Neuronal stem cell (in vitro differentiated cells): ENCODE data around the gene TMCC3.
A peak's percentile ranks its signal among the peaks of the same experiment; 100 is the strongest.

Source experiments
- DNase-seq: peaks from one replicate; pipeline ENCODE4 v3.0.0-alpha.2; 2013; ENCODE audit warnings: low spot score
- H2AFZ ChIP-seq: one replicate; pipeline ENCODE4 v1.6.1; 2013; ENCODE audit warnings: mild to moderate bottlenecking, low read length, inconsistent platforms
- H2AK5ac ChIP-seq: 2 replicates; pipeline ENCODE4 v1.6.1; 2013; ENCODE audit warnings: low read depth, mild to moderate bottlenecking, inconsistent platforms, low read length, moderate library complexity, mixed read lengths
- H2BK120ac ChIP-seq: 2 replicates; pipeline ENCODE4 v1.6.1; 2013; ENCODE audit warnings: low read depth, mild to moderate bottlenecking, inconsistent platforms, low read length, moderate library complexity, mixed read lengths
- H2BK12ac ChIP-seq: one replicate; pipeline ENCODE4 v1.6.1; 2013; ENCODE audit warnings: low read length, inconsistent platforms
- H2BK15ac ChIP-seq: 2 replicates; pipeline ENCODE4 v1.6.1; 2013; ENCODE audit warnings: mild to moderate bottlenecking, low read length, inconsistent platforms, mixed read lengths
- H2BK5ac ChIP-seq: one replicate; pipeline ENCODE4 v1.6.1; 2013; ENCODE audit warnings: inconsistent platforms, mild to moderate bottlenecking, low read length, moderate library complexity
- H3K14ac ChIP-seq: one replicate; pipeline ENCODE4 v1.6.1; 2013; ENCODE audit warnings: low read length, inconsistent platforms
- H3K18ac ChIP-seq: 2 replicates; pipeline ENCODE4 v1.6.1; 2013; ENCODE audit warnings: low read length, inconsistent platforms
- H3K23ac ChIP-seq: 2 replicates; pipeline ENCODE4 v1.6.1; 2013; ENCODE audit warnings: low read depth, mild to moderate bottlenecking, mixed read lengths, low read length, inconsistent platforms; ENCODE audit not compliant: poor library complexity
- H3K27ac ChIP-seq: replicated peaks from 3 replicates; pipeline ENCODE4 v1.5.1; 2013; ENCODE audit warnings: low read length, inconsistent platforms
- H3K27me3 ChIP-seq, 3 experiments: 2 replicates each; pipeline ENCODE4 v1.6.1; 2013; ENCODE audit warnings: low read length in 3 of 3, mild to moderate bottlenecking in 2 of 3, inconsistent platforms in 1 of 3, low read depth in 1 of 3, mixed read lengths in 1 of 3, moderate library complexity in 1 of 3; ENCODE audit not compliant: control insufficient read depth in 3 of 3, insufficient read depth in 3 of 3
- H3K36me3 ChIP-seq, 2 donors: replicated peaks in 1 of 2; 2 replicates each; pipeline ENCODE4 v1.6.1; 2013; ENCODE audit warnings: low read length in 2 of 2; ENCODE audit not compliant: control insufficient read depth in 2 of 2, insufficient read depth in 2 of 2
- H3K4ac ChIP-seq: 2 replicates; pipeline ENCODE4 v1.6.1; 2013; ENCODE audit warnings: inconsistent platforms, mild to moderate bottlenecking, low read length, moderate library complexity
- H3K4me1 ChIP-seq, 2 donors: 1 replicate in 1 of 2; 2 replicates in 1 of 2; pipeline ENCODE4 v1.6.1; 2013; ENCODE audit warnings: low read length in 2 of 2, low read depth in 1 of 2; ENCODE audit not compliant: control insufficient read depth in 2 of 2, insufficient read depth in 1 of 2
- H3K4me2 ChIP-seq: one replicate; pipeline ENCODE4 v1.6.1; 2013; ENCODE audit warnings: mild to moderate bottlenecking, low read length, inconsistent platforms; ENCODE audit not compliant: insufficient read depth, poor library complexity, severe bottlenecking
- H3K4me3 ChIP-seq, 2 donors: 2 replicates each; pipeline ENCODE4 v1.5.1; 2013; ENCODE audit warnings: low read length in 2 of 2, mild to moderate bottlenecking in 2 of 2, inconsistent platforms in 1 of 2, moderate library complexity in 1 of 2
- H3K79me1 ChIP-seq: one replicate; pipeline ENCODE4 v1.6.1; 2013; ENCODE audit warnings: low read depth, mild to moderate bottlenecking, inconsistent platforms, low read length, moderate library complexity
- H3K9ac ChIP-seq: one replicate; pipeline ENCODE4 v1.6.1; 2013; ENCODE audit warnings: mild to moderate bottlenecking, low read depth, low read length, inconsistent platforms; ENCODE audit not compliant: poor library complexity
- H3K9me3 ChIP-seq, 2 donors: replicated peaks in 1 of 2; 2 replicates each; pipeline versions ENCODE3 to v1.6.1; 2013; ENCODE audit warnings: low read length in 2 of 2, mild to moderate bottlenecking in 2 of 2, inconsistent platforms in 1 of 2, low read depth in 1 of 2, mixed read lengths in 1 of 2, moderate library complexity in 1 of 2; ENCODE audit not compliant: control insufficient read depth in 2 of 2, insufficient read depth in 1 of 2
- H4K8ac ChIP-seq: one replicate; pipeline ENCODE4 v1.6.1; 2013; ENCODE audit warnings: low read depth, mild to moderate bottlenecking, inconsistent platforms, low read length, moderate library complexity
- H4K91ac ChIP-seq: one replicate; pipeline ENCODE4 v1.6.1; 2013; ENCODE audit warnings: low read length, low read depth, mild to moderate bottlenecking, inconsistent platforms; ENCODE audit not compliant: poor library complexity
- WGBS, 2 donors: extraction: QIAGEN DNeasy Blood & Tissue Kit; methylation state at CpG; one replicate each; pipeline ENCODE4 v1.1.7; 2013; ENCODE audit warnings: missing lambda C conversion rate in 2 of 2, mixed read lengths in 1 of 2; ENCODE audit not compliant: insufficient read length in 2 of 2, insufficient replicate concordance in 1 of 2; ENCODE audit errors: extremely low coverage in 2 of 2; 5-methylcytosine and 5-hydroxymethylcytosine counted together

Gene TMCC3

GRCh38 chr12:94676922-94677321, 26.6 kb upstream of the TMCC3 start:
- Histone ChIP-seq H2BK12ac (no peak overlapping the region), H3K23ac (no peak overlapping the region), H3K4me2 (no peak overlapping the region), H3K79me1 (no peaks in the 10 kb centered on the region), H3K4me3 (no peak overlapping the region), H2BK120ac (no peak overlapping the region), H3K14ac (no peak overlapping the region), H4K91ac (no peak overlapping the region), H3K27ac (no peak overlapping the region), H3K4me1 (no peaks in the 10 kb centered on the region), H2AK5ac (no peak overlapping the region), H2BK15ac (no peak overlapping the region), H2AFZ (no peak overlapping the region), H3K36me3 (no peaks in the 10 kb centered on the region), H3K9me3 (no peaks in the 10 kb centered on the region), H3K18ac (no peak overlapping the region), H2BK5ac (no peak overlapping the region), H4K8ac (no peak overlapping the region), H3K27me3 (peaks cover 0 to 4% (median 0%) of the 10 kb centered on the region in 3 experiments), H3K4ac (no peak overlapping the region), H3K9ac (no peak overlapping the region)
- no CpG with 5 or more reads among the region's 2 CpGs for WGBS, 2 donors
- no peak for DNase-seq

DNA sequence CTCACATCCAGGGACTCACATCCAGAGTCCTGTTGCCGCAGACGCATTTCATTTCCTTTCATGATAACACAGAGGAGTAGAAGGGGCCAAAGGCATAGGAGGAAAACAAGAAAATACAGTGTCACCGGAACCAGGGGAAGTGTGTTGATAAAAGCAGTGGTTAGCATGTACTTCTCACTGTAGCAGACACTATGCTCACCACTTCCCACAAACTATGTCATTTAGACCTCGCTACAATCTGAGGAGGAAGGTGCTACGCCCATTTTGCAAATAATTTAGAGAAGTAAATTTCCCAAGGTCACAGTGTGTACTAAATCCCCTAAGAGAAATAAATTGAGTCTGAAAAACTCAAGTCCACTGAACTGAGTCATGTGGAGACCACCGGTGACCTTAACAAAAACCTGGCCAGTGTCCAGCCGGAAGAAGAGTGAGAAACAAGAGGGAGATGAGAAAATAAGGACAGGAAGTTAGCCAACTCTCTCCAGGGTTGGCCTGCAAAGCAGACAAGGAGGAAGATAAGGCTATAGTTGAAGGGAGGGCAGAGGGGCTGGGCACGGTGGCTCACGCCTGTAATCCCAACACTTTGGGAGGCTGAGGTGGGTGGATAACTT, 25.8 kb upstream of the TMCC3 start:
- DNase-seq = no peak
- H3K18ac ChIP-seq = no peak overlapping the region
- H2AFZ ChIP-seq = no peak overlapping the region
- no peak overlapping the region for H3K4me2 ChIP-seq
- no CpG with 5 or more reads among the region's 9 CpGs for WGBS, 2 donors
- H3K36me3 ChIP-seq = no peaks in the 10 kb centered on the region
- H2AK5ac ChIP-seq = no peak overlapping the region
- no peaks in the 10 kb centered on the region for H3K9me3 ChIP-seq
- no peak overlapping the region for H3K9ac ChIP-seq
- no peak overlapping the region for H4K8ac ChIP-seq
- no peak overlapping the region for H3K23ac ChIP-seq
- H2BK5ac ChIP-seq = no peak overlapping the region
- H3K4ac ChIP-seq = no peak overlapping the region
- no peaks in the 10 kb centered on the region for H3K4me1 ChIP-seq
- no peak overlapping the region for H4K91ac ChIP-seq
- peaks cover 0 to 4% (median 0%) of the 10 kb centered on the region in 3 experiments for H3K27me3 ChIP-seq
- no peak overlapping the region for H3K27ac ChIP-seq
- H3K4me3 ChIP-seq = no peak overlapping the region
- no peak overlapping the region for H2BK120ac ChIP-seq
- no peak overlapping the region for H2BK15ac ChIP-seq
- H2BK12ac ChIP-seq = no peak overlapping the region
- no peak overlapping the region for H3K14ac ChIP-seq
- H3K79me1 ChIP-seq = no peaks in the 10 kb centered on the region

DNA sequence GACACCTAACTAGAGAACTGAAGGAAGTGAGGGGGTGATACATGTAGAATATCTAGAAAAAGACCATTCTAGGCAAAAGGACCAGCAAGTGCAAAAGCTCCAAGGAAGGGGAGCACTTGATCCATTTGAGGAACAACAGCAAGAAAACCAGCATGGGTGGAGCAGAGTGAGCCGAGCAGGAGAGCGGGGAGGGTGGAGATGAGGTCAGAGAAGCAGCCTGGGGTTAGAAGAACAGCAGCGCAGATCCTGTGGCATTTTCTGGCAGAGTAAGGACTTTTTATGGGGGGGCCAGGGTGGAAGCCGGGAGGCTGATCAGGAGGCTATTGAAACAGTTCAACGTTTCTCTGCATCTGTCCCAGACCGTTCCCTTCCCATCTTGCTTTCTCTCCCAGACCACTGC, 24.5 kb upstream of the TMCC3 start:
- H2AFZ ChIP-seq = no peak overlapping the region
- no peak overlapping the region for H2BK120ac ChIP-seq
- no peaks in the 10 kb centered on the region for H3K36me3 ChIP-seq
- no peaks in the 10 kb centered on the region for H3K9me3 ChIP-seq
- DNase-seq = no peak
- no peak overlapping the region for H2BK12ac ChIP-seq
- WGBS, 2 donors = no CpG with 5 or more reads among the region's 6 CpGs
- H2BK5ac ChIP-seq = peak overlapping the region; percentile 33
- no peak overlapping the region for H3K23ac ChIP-seq
- no peak overlapping the region for H3K4me2 ChIP-seq
- H3K27me3 ChIP-seq = peaks cover 0 to 4% (median 0%) of the 10 kb centered on the region in 3 experiments
- H3K4me3 ChIP-seq = no peak overlapping the region
- H3K4ac ChIP-seq = no peak overlapping the region
- no peak overlapping the region for H2AK5ac ChIP-seq
- no peak overlapping the region for H3K18ac ChIP-seq
- H4K8ac ChIP-seq = no peak overlapping the region
- H3K9ac ChIP-seq = no peak overlapping the region
- no peak overlapping the region for H2BK15ac ChIP-seq
- H3K27ac ChIP-seq = no peak overlapping the region
- H3K4me1 ChIP-seq = peaks cover 0 to 2% of the 10 kb centered on the region in 2 donors
- no peak overlapping the region for H4K91ac ChIP-seq
- H3K79me1 ChIP-seq = no peaks in the 10 kb centered on the region
- H3K14ac ChIP-seq = no peak overlapping the region

DNA sequence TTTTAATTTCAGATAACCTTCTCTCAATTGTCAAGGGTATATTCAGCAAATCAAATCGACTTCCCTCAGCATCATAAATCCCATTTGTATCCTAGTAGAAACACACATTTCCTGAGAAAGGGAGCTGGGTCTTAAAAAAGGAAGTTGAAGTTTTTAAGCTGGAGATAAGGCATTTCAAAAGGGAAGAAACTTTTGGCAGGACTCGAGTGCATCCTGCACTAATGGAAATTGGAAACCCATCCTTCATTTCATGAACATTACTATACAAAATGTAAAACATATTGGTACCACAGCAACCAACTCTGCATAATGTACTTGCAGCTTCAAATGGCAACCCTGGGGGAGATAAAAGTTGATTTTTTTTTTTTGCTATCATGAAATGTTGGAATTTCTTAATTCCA, 23.7 kb upstream of the TMCC3 start:
- H3K9ac ChIP-seq = no peak overlapping the region
- no peaks in the 10 kb centered on the region for H3K9me3 ChIP-seq
- no peak overlapping the region for H3K18ac ChIP-seq
- no peak overlapping the region for H3K4ac ChIP-seq
- H2BK5ac ChIP-seq = no peak overlapping the region
- no peaks in the 10 kb centered on the region for H3K79me1 ChIP-seq
- no peak overlapping the region for H2BK15ac ChIP-seq
- H2AK5ac ChIP-seq = no peak overlapping the region
- H2BK120ac ChIP-seq = no peak overlapping the region
- WGBS, 2 donors = no CpG with 5 or more reads among the region's 2 CpGs
- no peak overlapping the region for H3K4me3 ChIP-seq
- H4K91ac ChIP-seq = no peak overlapping the region
- no peak overlapping the region for H3K4me2 ChIP-seq
- H3K23ac ChIP-seq = no peak overlapping the region
- H4K8ac ChIP-seq = no peak overlapping the region
- H3K14ac ChIP-seq = no peak overlapping the region
- no peak for DNase-seq
- H3K36me3 ChIP-seq = no peaks in the 10 kb centered on the region
- H3K27me3 ChIP-seq = peaks cover 0 to 4% (median 0%) of the 10 kb centered on the region in 3 experiments
- no peak overlapping the region for H2BK12ac ChIP-seq
- H3K4me1 ChIP-seq = peaks cover 0 to 3% of the 10 kb centered on the region in 2 donors
- H3K27ac ChIP-seq = no peak overlapping the region
- no peak overlapping the region for H2AFZ ChIP-seq
